ENCODE data around the gene COL6A1. TPM values are rescaled to one million over a fixed set of nuclear protein-coding genes. Genes with fewer than 3 reads are reported as not detected.

The COL6A1 gene
- total RNA-seq, 1 donor from 2014 or later, result 41.6 TPM

GRCh38 chr21:46021978-46022544 lies 40.5 kb downstream of the COL6A1 start:
- DNase-seq (ENCODE audit: low spot score in 2 of 2) (no peak), FAIRE-seq (no peak)

GRCh38 chr21:46022551-46023525 lies 41.3 kb downstream of the COL6A1 start:
- FAIRE-seq, result no peak

GRCh38 chr21:46023555-46023954 lies 42.0 kb downstream of the COL6A1 start:
- DNase-seq (ENCODE audit: low spot score in 2 of 2), result no peak
- no peak for FAIRE-seq

More at GRCh38 chr21:46022551-46023525, 41.3 kb downstream of the COL6A1 start:
- no peak for DNase-seq (ENCODE audit: low spot score in 2 of 2)

- no peak for FAIRE-seq
- DNase-seq (ENCODE audit: low spot score in 2 of 2), result no peak
Observed at GRCh38 chr21:46024141-46024540, 42.6 kb downstream of the COL6A1 start.

GRCh38 chr21:46025113-46025770 lies 43.7 kb downstream of the COL6A1 start:
- FAIRE-seq (no peak), DNase-seq (ENCODE audit: low spot score in 2 of 2) (no peak)

GRCh38 chr21:46027851-46028493 lies 46.4 kb downstream of the COL6A1 start:
- FAIRE-seq (no peak), DNase-seq (ENCODE audit: low spot score in 2 of 2) (no peak)

GRCh38 chr21:46028573-46029091 lies 47.1 kb downstream of the COL6A1 start:
- DNase-seq (ENCODE audit: low spot score in 2 of 2), result no peak
- FAIRE-seq, result no peak

- DNase-seq (ENCODE audit: low spot score in 2 of 2) (no peak), FAIRE-seq (no peak)
Observed at GRCh38 chr21:46029186-46029924, 47.8 kb downstream of the COL6A1 start.

- FAIRE-seq (no peak), DNase-seq (ENCODE audit: low spot score in 2 of 2) (no peak)
Observed at GRCh38 chr21:46031484-46031883, 49.9 kb downstream of the COL6A1 start.

- DNase-seq (ENCODE audit: low spot score in 2 of 2) (no peak), FAIRE-seq (no peak)
Observed at GRCh38 chr21:46032100-46032499, 50.5 kb downstream of the COL6A1 start.

- DNase-seq (ENCODE audit: low spot score in 2 of 2) (no peak), FAIRE-seq (no peak)
Observed at GRCh38 chr21:46033410-46034400, 52.1 kb downstream of the COL6A1 start.

- no peak for DNase-seq (ENCODE audit: low spot score in 2 of 2)
- no peak for FAIRE-seq
Observed at GRCh38 chr21:46035809-46036695, 54.5 kb downstream of the COL6A1 start.

GRCh38 chr21:46036696-46037330 lies 55.2 kb downstream of the COL6A1 start:
- DNase-seq (ENCODE audit: low spot score in 2 of 2) (no peak), FAIRE-seq (no peak)

GRCh38 chr21:46037331-46038325 lies 56.1 kb downstream of the COL6A1 start:
- DNase-seq (ENCODE audit: low spot score in 2 of 2), result no peak
- FAIRE-seq, result no peak

- DNase-seq (ENCODE audit: low spot score in 2 of 2) (no peak), FAIRE-seq (no peak)
Observed at GRCh38 chr21:46038341-46038829, 56.8 kb downstream of the COL6A1 start.
